Breast epithelium (tissue), 3 donors: ENCODE results near the gene SFMBT2.

Experiments
- CTCF ChIP-seq, 3 donors: fragments of 450-650 bp; IDR thresholded peaks; one replicate each; pipeline ENCODE4 v1.5.1; 2016 to 2017; ENCODE audit warnings: antibody characterized with exemption in 3 of 3, mild to moderate bottlenecking in 3 of 3, moderate library complexity in 3 of 3
- POLR2A ChIP-seq: fragments of 450-650 bp; IDR thresholded peaks from one replicate; pipeline ENCODE4 v1.6.1; 2016; ENCODE audit warnings: antibody characterized with exemption, mild to moderate bottlenecking, moderate library complexity
- POLR2AphosphoS5 ChIP-seq, 3 donors: sonication (generic); formaldehyde crosslinking; IDR thresholded peaks; one replicate each; pipeline ENCODE4 v1.6.1; 2017; ENCODE audit warnings: antibody characterized with exemption in 3 of 3

GRCh38 chr10:7188456-7189050, 222.3 kb downstream of the SFMBT2 start:
- no peak for TF ChIP-seq POLR2AphosphoS5 (IDR thresholded peaks at IDR 0.05)
- no peak for TF ChIP-seq POLR2A
- no peak for TF ChIP-seq CTCF (IDR thresholded peaks at IDR 0.05)
